Hepatocyte (in vitro differentiated cells): Measurements from ENCODE around the gene CUX1. TPM values are rescaled to one million over a fixed set of nuclear protein-coding genes. Genes with fewer than 3 reads are reported as not detected.

Experiments
- DNase-seq: peaks from one replicate; pipeline ENCODE4 v3.0.0-alpha.2; 2016; ENCODE audit warnings: low spot score
- H2AFZ ChIP-seq: fragments of 200-600 bp; sonication (generic); 2 replicates; pipeline ENCODE4 v1.6.0; 2016; ENCODE audit warnings: antibody characterized with exemption, mild to moderate bottlenecking
- H3K27ac ChIP-seq: fragments of 200-600 bp; sonication (generic); 2 replicates; pipeline ENCODE4 v1.5.1; 2016; ENCODE audit warnings: mild to moderate bottlenecking
- H3K27me3 ChIP-seq: fragments of 200-600 bp; sonication (generic); 2 replicates; pipeline ENCODE4 v1.6.1; 2016
- H3K36me3 ChIP-seq: fragments of 200-600 bp; sonication (generic); replicated peaks from 2 replicates; pipeline ENCODE4 v1.5.1; 2016; ENCODE audit warnings: low read depth; ENCODE audit not compliant: insufficient read depth
- H3K4me1 ChIP-seq: fragments of 200-600 bp; sonication (generic); 2 replicates; pipeline ENCODE4 v1.5.1; 2016; ENCODE audit warnings: mild to moderate bottlenecking, moderate library complexity; ENCODE audit not compliant: insufficient read depth
- H3K4me2 ChIP-seq: fragments of 200-600 bp; sonication (generic); 2 replicates; pipeline ENCODE4 v1.6.0; 2016
- H3K4me3 ChIP-seq: fragments of 200-600 bp; sonication (generic); 2 replicates; pipeline ENCODE4 v1.5.1; 2016; ENCODE audit warnings: mild to moderate bottlenecking
- H3K79me2 ChIP-seq: fragments of 200-600 bp; sonication (generic); 2 replicates; pipeline ENCODE4 v1.6.0; 2017; ENCODE audit warnings: mild to moderate bottlenecking
- H3K9me2 ChIP-seq: fragments of 200-600 bp; sonication (generic); replicated peaks from 2 replicates; pipeline ENCODE4 v1.6.0; 2017; ENCODE audit warnings: mild to moderate bottlenecking; ENCODE audit not compliant: insufficient read depth
- H3K9me3 ChIP-seq: fragments of 200-600 bp; sonication (generic); 2 replicates; pipeline ENCODE4 v1.5.1; 2016; ENCODE audit warnings: low read depth, mild to moderate bottlenecking
- H4K20me1 ChIP-seq: fragments of 200-600 bp; sonication (generic); 2 replicates; pipeline ENCODE4 v1.6.0; 2016; ENCODE audit warnings: mild to moderate bottlenecking; ENCODE audit not compliant: insufficient read depth, poor library complexity, severe bottlenecking
- EZH2 ChIP-seq: fragments of 200-600 bp; sonication (generic); IDR thresholded peaks from 2 replicates; pipeline ENCODE4 v1.6.1; 2016; ENCODE audit warnings: antibody characterized with exemption, mild to moderate bottlenecking, borderline replicate concordance
- EZH2phosphoT487 ChIP-seq: fragments of 200-600 bp; sonication (generic); IDR thresholded peaks from one replicate; pipeline ENCODE4 v1.6.1; 2018; ENCODE audit warnings: antibody characterized with exemption, mild to moderate bottlenecking, low read depth, moderate library complexity; ENCODE audit not compliant: unreplicated experiment, severe bottlenecking
- WGBS: methylation state at CpG from one replicate; pipeline ENCODE4 v1.1.6; 2016; ENCODE audit warnings: low lambda C conversion rate; ENCODE audit errors: missing lambda C conversion rate; 5-methylcytosine and 5-hydroxymethylcytosine counted together
- polyA plus RNA-seq: library from polyadenylated mRNA; unstranded; fragments of >200 nt; fragmentation: Nextera tagmentation; extraction: Ambion mirVana; gene quantifications from 2 replicates; pipeline ENCODE4 v1.2.1, GENCODE V29; 2016
- total RNA-seq: library from RNA; depleted of rRNA; stranded (reverse); fragments of >200 nt; gene quantifications from 2 replicates; pipeline ENCODE4 v1.2.3, GENCODE V29; 2014
- TF ChIP-seq, protein P1 (sequence below): fragments of 200-600 bp; sonication (generic); IDR thresholded peaks from 2 replicates; pipeline ENCODE4 v1.5.1; 2016; ENCODE audit warnings: antibody characterized with exemption, mild to moderate bottlenecking; ENCODE audit not compliant: poor library complexity

The CUX1 gene
- total and polyA plus RNA-seq, 2 experiments from 2014 or later: 60.1 to 76.8 TPM

- Histone ChIP-seq H3K9me2 (no peaks in the 10 kb centered on the region), H3K4me2 (no peak overlapping the region), H4K20me1 (peaks cover 11% of the 10 kb centered on the region), H3K36me3 (no peaks in the 10 kb centered on the region), H3K27me3 (no peaks in the 10 kb centered on the region), H3K9me3 (no peaks in the 10 kb centered on the region), H3K4me3 (no peak overlapping the region), H3K79me2 (peaks cover 55% of the 10 kb centered on the region), H3K4me1 (peaks cover 14% of the 10 kb centered on the region), H3K27ac (peak overlapping the region; percentile 37), H2AFZ (no peak overlapping the region)
- TF ChIP-seq, protein P1, sequence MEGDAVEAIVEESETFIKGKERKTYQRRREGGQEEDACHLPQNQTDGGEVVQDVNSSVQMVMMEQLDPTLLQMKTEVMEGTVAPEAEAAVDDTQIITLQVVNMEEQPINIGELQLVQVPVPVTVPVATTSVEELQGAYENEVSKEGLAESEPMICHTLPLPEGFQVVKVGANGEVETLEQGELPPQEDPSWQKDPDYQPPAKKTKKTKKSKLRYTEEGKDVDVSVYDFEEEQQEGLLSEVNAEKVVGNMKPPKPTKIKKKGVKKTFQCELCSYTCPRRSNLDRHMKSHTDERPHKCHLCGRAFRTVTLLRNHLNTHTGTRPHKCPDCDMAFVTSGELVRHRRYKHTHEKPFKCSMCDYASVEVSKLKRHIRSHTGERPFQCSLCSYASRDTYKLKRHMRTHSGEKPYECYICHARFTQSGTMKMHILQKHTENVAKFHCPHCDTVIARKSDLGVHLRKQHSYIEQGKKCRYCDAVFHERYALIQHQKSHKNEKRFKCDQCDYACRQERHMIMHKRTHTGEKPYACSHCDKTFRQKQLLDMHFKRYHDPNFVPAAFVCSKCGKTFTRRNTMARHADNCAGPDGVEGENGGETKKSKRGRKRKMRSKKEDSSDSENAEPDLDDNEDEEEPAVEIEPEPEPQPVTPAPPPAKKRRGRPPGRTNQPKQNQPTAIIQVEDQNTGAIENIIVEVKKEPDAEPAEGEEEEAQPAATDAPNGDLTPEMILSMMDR: no peak
- no peak for TF ChIP-seq EZH2
- no peak for TF ChIP-seq EZH2phosphoT487
- WGBS: 75% methylated on average over 8 of the region's 8 CpGs
- peak; percentile 25 for DNase-seq
Observed at GRCh38 chr7:102061981-102062390, 244.6 kb downstream of the CUX1 start.

DNA sequence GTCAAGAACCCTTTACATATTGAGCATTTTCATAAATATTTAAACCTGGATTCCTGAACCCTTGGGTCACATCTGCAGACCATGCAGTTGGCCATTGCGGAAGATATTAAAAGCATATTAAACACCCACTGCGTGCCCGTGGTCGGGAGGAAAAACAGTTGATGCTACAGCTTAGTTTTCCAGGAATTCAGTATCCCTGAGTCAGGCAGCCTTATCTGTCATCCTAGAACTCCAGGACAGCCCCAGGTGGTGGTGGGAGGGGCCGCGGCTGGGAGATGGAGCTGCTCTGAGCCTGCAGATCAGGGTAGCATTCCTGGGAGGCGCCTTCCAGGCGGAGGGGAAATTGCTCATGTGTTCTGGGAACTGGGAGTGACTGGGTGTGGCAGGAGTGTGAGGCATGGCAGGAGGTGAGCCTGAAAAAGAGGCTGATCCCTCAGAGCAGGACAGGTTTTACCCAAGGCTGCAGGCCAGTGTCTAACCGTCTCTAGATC lies 246.3 kb downstream of the CUX1 start:
- no peak overlapping the region for H3K4me3 ChIP-seq
- 26% methylated on average over 9 of the region's 9 CpGs for WGBS
- no peaks in the 10 kb centered on the region for H3K36me3 ChIP-seq
- H3K79me2 ChIP-seq: peaks cover 49% of the 10 kb centered on the region
- DNase-seq: peak; percentile 83
- peak overlapping the region; percentile 13 for H3K4me2 ChIP-seq
- H3K4me1 ChIP-seq: peaks cover 14% of the 10 kb centered on the region
- no peaks in the 10 kb centered on the region for H3K9me2 ChIP-seq
- peak overlapping the region; percentile 89 for H3K27ac ChIP-seq
- no peaks in the 10 kb centered on the region for H3K9me3 ChIP-seq
- H4K20me1 ChIP-seq: peaks cover 11% of the 10 kb centered on the region
- no peak overlapping the region for H2AFZ ChIP-seq
- TF ChIP-seq, protein P1: no peak
- no peak for TF ChIP-seq EZH2
- TF ChIP-seq EZH2phosphoT487: no peak
- no peaks in the 10 kb centered on the region for H3K27me3 ChIP-seq

- Histone ChIP-seq H3K36me3 (no peaks in the 10 kb centered on the region), H3K4me1 (peaks cover 14% of the 10 kb centered on the region), H3K4me2 (peak overlapping the region; percentile 13), H3K27me3 (no peaks in the 10 kb centered on the region), H4K20me1 (peaks cover 11% of the 10 kb centered on the region), H3K4me3 (no peak overlapping the region), H3K79me2 (peaks cover 49% of the 10 kb centered on the region), H3K27ac (peak overlapping the region; percentile 89), H2AFZ (no peak overlapping the region), H3K9me3 (no peaks in the 10 kb centered on the region), H3K9me2 (no peaks in the 10 kb centered on the region)
- TF ChIP-seq EZH2phosphoT487: no peak
- TF ChIP-seq EZH2: no peak
- TF ChIP-seq, protein P1: no peak
- DNase-seq: peak; percentile 53
- WGBS: 49% methylated on average over 12 of the region's 12 CpGs
Observed at GRCh38 chr7:102064361-102065025, 247.1 kb downstream of the CUX1 start.
